T-helper 2 cell treated with Interferon-gamma antibody and Interleukin-4, amounts not matched to agents 5 μg/mL and 100 μg/mL, for 36 hours (primary cell): ENCODE results near the gene MCM7.
A peak's percentile ranks its signal among the peaks of the same experiment; 100 is the strongest.

Source experiments
- DNase-seq: peaks from one replicate; pipeline ENCODE4 v3.0.0; 2021; ENCODE audit warnings: low spot score
- H3K27ac Mint-ChIP-seq: one replicate; pipeline ENCODE4 v1.8.0; 2021; ENCODE audit warnings: mild to moderate bottlenecking, mixed read lengths
- H3K27me3 Mint-ChIP-seq: one replicate; pipeline ENCODE4 v1.8.0; 2021; ENCODE audit warnings: low read depth, mixed read lengths
- H3K36me3 Mint-ChIP-seq: one replicate; pipeline ENCODE4 v1.8.0; 2021; ENCODE audit warnings: low read depth, mixed read lengths
- H3K4me1 Mint-ChIP-seq: one replicate; pipeline ENCODE4 v1.8.0; 2021; ENCODE audit warnings: low read depth, mixed read lengths
- H3K4me3 Mint-ChIP-seq: one replicate; pipeline ENCODE4 v1.8.0; 2022; ENCODE audit warnings: mild to moderate bottlenecking, moderate library complexity, mixed read lengths
- H3K9me3 Mint-ChIP-seq: one replicate; pipeline ENCODE4 v1.8.0; 2021; ENCODE audit warnings: mixed read lengths

Gene MCM7

GRCh38 chr7:100080907-100081534, 20.2 kb downstream of the MCM7 start:
- DNase-seq = no peak
- peak overlapping the region; percentile 91 for H3K4me3 Mint-ChIP-seq
- peaks cover 5% of the 10 kb centered on the region for H3K9me3 Mint-ChIP-seq
- peaks cover 4% of the 10 kb centered on the region for H3K27me3 Mint-ChIP-seq
- H3K27ac Mint-ChIP-seq = peak overlapping the region; percentile 77
- H3K36me3 Mint-ChIP-seq = peaks cover 33% of the 10 kb centered on the region
- peaks cover 31% of the 10 kb centered on the region for H3K4me1 Mint-ChIP-seq

- H3K27ac Mint-ChIP-seq = no peak overlapping the region
- no peak for DNase-seq
- peaks cover 33% of the 10 kb centered on the region for H3K4me1 Mint-ChIP-seq
- no peaks in the 10 kb centered on the region for H3K27me3 Mint-ChIP-seq
- H3K9me3 Mint-ChIP-seq = peaks cover 15% of the 10 kb centered on the region
- peak overlapping the region; percentile 34 for H3K4me3 Mint-ChIP-seq
- H3K36me3 Mint-ChIP-seq = peaks cover 53% of the 10 kb centered on the region
Measured at GRCh38 chr7:100079024-100079560, 22.1 kb downstream of the MCM7 start.

GRCh38 chr7:100077205-100077604, 24.0 kb downstream of the MCM7 start:
- Mint-ChIP-seq H3K9me3 (peaks cover 22% of the 10 kb centered on the region), H3K27me3 (no peaks in the 10 kb centered on the region), H3K36me3 (peaks cover 70% of the 10 kb centered on the region), H3K27ac (no peak overlapping the region), H3K4me3 (no peak overlapping the region), H3K4me1 (peaks cover 25% of the 10 kb centered on the region)
- no peak for DNase-seq

- no peak for DNase-seq
- peaks cover 40% of the 10 kb centered on the region for H3K9me3 Mint-ChIP-seq
- no peak overlapping the region for H3K4me3 Mint-ChIP-seq
- H3K27me3 Mint-ChIP-seq = no peaks in the 10 kb centered on the region
- peaks cover 83% of the 10 kb centered on the region for H3K36me3 Mint-ChIP-seq
- H3K27ac Mint-ChIP-seq = no peak overlapping the region
- H3K4me1 Mint-ChIP-seq = peaks cover 17% of the 10 kb centered on the region
Measured at GRCh38 chr7:100075418-100075817, 25.8 kb downstream of the MCM7 start.

GRCh38 chr7:100074841-100075240, 26.4 kb downstream of the MCM7 start:
- H3K27me3 Mint-ChIP-seq = no peaks in the 10 kb centered on the region
- no peak for DNase-seq
- peaks cover 45% of the 10 kb centered on the region for H3K9me3 Mint-ChIP-seq
- peaks cover 85% of the 10 kb centered on the region for H3K36me3 Mint-ChIP-seq
- H3K27ac Mint-ChIP-seq = no peak overlapping the region
- H3K4me3 Mint-ChIP-seq = no peak overlapping the region
- peaks cover 12% of the 10 kb centered on the region for H3K4me1 Mint-ChIP-seq

- peaks cover 45% of the 10 kb centered on the region for H3K9me3 Mint-ChIP-seq
- H3K4me1 Mint-ChIP-seq = peaks cover 2% of the 10 kb centered on the region
- no peak overlapping the region for H3K4me3 Mint-ChIP-seq
- DNase-seq = no peak
- no peaks in the 10 kb centered on the region for H3K27me3 Mint-ChIP-seq
- H3K27ac Mint-ChIP-seq = peak overlapping the region; percentile 6
- peaks cover 81% of the 10 kb centered on the region for H3K36me3 Mint-ChIP-seq
Measured at GRCh38 chr7:100072462-100072861, 28.7 kb downstream of the MCM7 start.

GRCh38 chr7:100071018-100071723, 30.0 kb downstream of the MCM7 start:
- peaks cover 2% of the 10 kb centered on the region for H3K4me1 Mint-ChIP-seq
- no peak overlapping the region for H3K27ac Mint-ChIP-seq
- DNase-seq = no peak
- H3K4me3 Mint-ChIP-seq = no peak overlapping the region
- H3K27me3 Mint-ChIP-seq = no peaks in the 10 kb centered on the region
- H3K9me3 Mint-ChIP-seq = peaks cover 42% of the 10 kb centered on the region
- H3K36me3 Mint-ChIP-seq = peaks cover 71% of the 10 kb centered on the region

GRCh38 chr7:100069991-100070390, 31.2 kb downstream of the MCM7 start:
- no peak overlapping the region for H3K4me3 Mint-ChIP-seq
- H3K9me3 Mint-ChIP-seq = peaks cover 35% of the 10 kb centered on the region
- H3K27ac Mint-ChIP-seq = no peak overlapping the region
- H3K4me1 Mint-ChIP-seq = no peaks in the 10 kb centered on the region
- H3K36me3 Mint-ChIP-seq = peaks cover 66% of the 10 kb centered on the region
- no peak for DNase-seq
- H3K27me3 Mint-ChIP-seq = no peaks in the 10 kb centered on the region

GRCh38 chr7:100066953-100067352, 34.2 kb downstream of the MCM7 start:
- Mint-ChIP-seq H3K27ac (no peak overlapping the region), H3K27me3 (no peaks in the 10 kb centered on the region), H3K36me3 (peaks cover 50% of the 10 kb centered on the region), H3K9me3 (peaks cover 21% of the 10 kb centered on the region), H3K4me3 (no peak overlapping the region), H3K4me1 (no peaks in the 10 kb centered on the region)
- DNase-seq = no peak

- Mint-ChIP-seq H3K4me3 (no peak overlapping the region), H3K4me1 (no peaks in the 10 kb centered on the region), H3K36me3 (peaks cover 42% of the 10 kb centered on the region), H3K27me3 (no peaks in the 10 kb centered on the region), H3K27ac (no peak overlapping the region), H3K9me3 (peaks cover 7% of the 10 kb centered on the region)
- no peak for DNase-seq
Measured at GRCh38 chr7:100065452-100066186, 35.6 kb downstream of the MCM7 start.

- peaks cover 32% of the 10 kb centered on the region for H3K36me3 Mint-ChIP-seq
- H3K27ac Mint-ChIP-seq = no peak overlapping the region
- H3K9me3 Mint-ChIP-seq = no peaks in the 10 kb centered on the region
- H3K27me3 Mint-ChIP-seq = no peaks in the 10 kb centered on the region
- no peak for DNase-seq
- H3K4me3 Mint-ChIP-seq = no peak overlapping the region
- H3K4me1 Mint-ChIP-seq = no peaks in the 10 kb centered on the region
Measured at GRCh38 chr7:100064162-100064561, 37.0 kb downstream of the MCM7 start.

GRCh38 chr7:100063376-100063775, 37.8 kb downstream of the MCM7 start:
- no peak for DNase-seq
- no peaks in the 10 kb centered on the region for H3K9me3 Mint-ChIP-seq
- H3K4me3 Mint-ChIP-seq = no peak overlapping the region
- peaks cover 32% of the 10 kb centered on the region for H3K36me3 Mint-ChIP-seq
- H3K4me1 Mint-ChIP-seq = no peaks in the 10 kb centered on the region
- no peak overlapping the region for H3K27ac Mint-ChIP-seq
- no peaks in the 10 kb centered on the region for H3K27me3 Mint-ChIP-seq

- no peaks in the 10 kb centered on the region for H3K9me3 Mint-ChIP-seq
- H3K4me3 Mint-ChIP-seq = no peak overlapping the region
- no peaks in the 10 kb centered on the region for H3K27me3 Mint-ChIP-seq
- no peaks in the 10 kb centered on the region for H3K4me1 Mint-ChIP-seq
- DNase-seq = no peak
- peaks cover 30% of the 10 kb centered on the region for H3K36me3 Mint-ChIP-seq
- H3K27ac Mint-ChIP-seq = peak overlapping the region; percentile 8
Measured at GRCh38 chr7:100061518-100062193, 39.5 kb downstream of the MCM7 start.
